Osteoblast (primary cell): ENCODE measurements around the gene LRRC34. TPM values are rescaled to one million over a fixed set of nuclear protein-coding genes. Genes with fewer than 3 reads are reported as not detected.

Source experiments
- DNase-seq: peaks from one replicate; pipeline ENCODE4 v3.0.0; 2011; ENCODE audit warnings: low spot score, mixed read lengths; ENCODE audit not compliant: insufficient read length; ENCODE audit errors: missing footprints
- H2AFZ ChIP-seq: 2 replicates; pipeline ENCODE4 v1.6.0; 2011; ENCODE audit warnings: mild to moderate bottlenecking, low read length
- H3K27ac ChIP-seq: 2 replicates; pipeline ENCODE4 v1.5.1; 2011; ENCODE audit warnings: mild to moderate bottlenecking, low read depth, low read length, moderate library complexity
- H3K27me3 ChIP-seq: 2 replicates; pipeline ENCODE4 v1.6.0; 2012; ENCODE audit warnings: mild to moderate bottlenecking, control low read depth, inconsistent platforms, low read length, moderate library complexity; ENCODE audit not compliant: insufficient read depth
- H3K36me3 ChIP-seq: 2 replicates; pipeline ENCODE4 v1.5.1; 2011; ENCODE audit warnings: mild to moderate bottlenecking, low read length, control low read depth, moderate library complexity; ENCODE audit not compliant: insufficient read depth
- H3K4me1 ChIP-seq: 2 replicates; pipeline ENCODE4 v1.5.1; 2011; ENCODE audit warnings: mild to moderate bottlenecking, low read length, control low read depth, moderate library complexity; ENCODE audit not compliant: insufficient read depth
- H3K4me2 ChIP-seq: 2 replicates; pipeline ENCODE4 v1.6.0; 2011; ENCODE audit warnings: mild to moderate bottlenecking, low read length; ENCODE audit not compliant: insufficient read depth
- H3K4me3 ChIP-seq: fragments of 200-600 bp; sonication (generic); 3 replicates; pipeline ENCODE4 v1.5.1; 2012; ENCODE audit warnings: mild to moderate bottlenecking, low read length, inconsistent platforms; ENCODE audit not compliant: insufficient read depth
- H3K79me2 ChIP-seq: 2 replicates; pipeline ENCODE4 v1.6.0; 2012; ENCODE audit warnings: mild to moderate bottlenecking, low read length, control low read depth, inconsistent platforms; ENCODE audit not compliant: insufficient read depth
- H3K9me3 ChIP-seq: 2 replicates; pipeline ENCODE4 v1.5.1; 2011; ENCODE audit warnings: low read depth, low read length, control low read depth
- H4K20me1 ChIP-seq: 2 replicates; pipeline ENCODE4 v1.6.0; 2012; ENCODE audit warnings: mild to moderate bottlenecking, low read length, control low read depth; ENCODE audit not compliant: insufficient read depth
- total RNA-seq: library from RNA; depleted of rRNA; stranded (reverse); fragments of >200 nt; gene quantifications from 2 replicates; pipeline ENCODE4 v1.2.3, GENCODE V29; 2012
- TF ChIP-seq, protein P1 (sequence below): IDR thresholded peaks from 2 replicates; pipeline ENCODE4 v1.5.1; 2011; ENCODE audit warnings: mild to moderate bottlenecking, low read depth, low read length, moderate library complexity; ENCODE audit errors: extremely low read depth

The LRRC34 gene
- total RNA-seq, 1 donor = 2.2 TPM

GRCh38 chr3:169790687-169791429 lies 21.8 kb downstream of the LRRC34 start:
- TF ChIP-seq, protein P1, sequence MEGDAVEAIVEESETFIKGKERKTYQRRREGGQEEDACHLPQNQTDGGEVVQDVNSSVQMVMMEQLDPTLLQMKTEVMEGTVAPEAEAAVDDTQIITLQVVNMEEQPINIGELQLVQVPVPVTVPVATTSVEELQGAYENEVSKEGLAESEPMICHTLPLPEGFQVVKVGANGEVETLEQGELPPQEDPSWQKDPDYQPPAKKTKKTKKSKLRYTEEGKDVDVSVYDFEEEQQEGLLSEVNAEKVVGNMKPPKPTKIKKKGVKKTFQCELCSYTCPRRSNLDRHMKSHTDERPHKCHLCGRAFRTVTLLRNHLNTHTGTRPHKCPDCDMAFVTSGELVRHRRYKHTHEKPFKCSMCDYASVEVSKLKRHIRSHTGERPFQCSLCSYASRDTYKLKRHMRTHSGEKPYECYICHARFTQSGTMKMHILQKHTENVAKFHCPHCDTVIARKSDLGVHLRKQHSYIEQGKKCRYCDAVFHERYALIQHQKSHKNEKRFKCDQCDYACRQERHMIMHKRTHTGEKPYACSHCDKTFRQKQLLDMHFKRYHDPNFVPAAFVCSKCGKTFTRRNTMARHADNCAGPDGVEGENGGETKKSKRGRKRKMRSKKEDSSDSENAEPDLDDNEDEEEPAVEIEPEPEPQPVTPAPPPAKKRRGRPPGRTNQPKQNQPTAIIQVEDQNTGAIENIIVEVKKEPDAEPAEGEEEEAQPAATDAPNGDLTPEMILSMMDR = no peak
- H3K4me2 ChIP-seq = no peak overlapping the region
- no peak overlapping the region for H3K27ac ChIP-seq
- H3K79me2 ChIP-seq = no peaks in the 10 kb centered on the region
- H3K9me3 ChIP-seq = no peaks in the 10 kb centered on the region
- no peaks in the 10 kb centered on the region for H3K27me3 ChIP-seq
- no peak overlapping the region for H2AFZ ChIP-seq
- H4K20me1 ChIP-seq = no peaks in the 10 kb centered on the region
- peaks cover 4% of the 10 kb centered on the region for H3K4me1 ChIP-seq
- no peak overlapping the region for H3K4me3 ChIP-seq
- peaks cover 24% of the 10 kb centered on the region for H3K36me3 ChIP-seq
- DNase-seq = no peak

- H3K27me3 ChIP-seq = no peaks in the 10 kb centered on the region
- no peak overlapping the region for H3K4me2 ChIP-seq
- TF ChIP-seq, protein P1 = no peak
- no peak overlapping the region for H3K4me3 ChIP-seq
- H4K20me1 ChIP-seq = no peaks in the 10 kb centered on the region
- H3K4me1 ChIP-seq = peaks cover 4% of the 10 kb centered on the region
- H2AFZ ChIP-seq = no peak overlapping the region
- no peak for DNase-seq
- H3K79me2 ChIP-seq = no peaks in the 10 kb centered on the region
- no peaks in the 10 kb centered on the region for H3K9me3 ChIP-seq
- H3K27ac ChIP-seq = no peak overlapping the region
- H3K36me3 ChIP-seq = peaks cover 30% of the 10 kb centered on the region
Measured at GRCh38 chr3:169790219-169790618, 22.5 kb downstream of the LRRC34 start.

- Histone ChIP-seq H3K9me3 (no peaks in the 10 kb centered on the region), H3K4me3 (no peak overlapping the region), H3K36me3 (peaks cover 53% of the 10 kb centered on the region), H4K20me1 (no peaks in the 10 kb centered on the region), H2AFZ (no peak overlapping the region), H3K27me3 (no peaks in the 10 kb centered on the region), H3K4me1 (peaks cover 4% of the 10 kb centered on the region), H3K79me2 (no peaks in the 10 kb centered on the region), H3K27ac (no peak overlapping the region), H3K4me2 (no peak overlapping the region)
- no peak for DNase-seq
- TF ChIP-seq, protein P1 = no peak
Measured at GRCh38 chr3:169787791-169788190, 24.9 kb downstream of the LRRC34 start.

- no peak overlapping the region for H2AFZ ChIP-seq
- TF ChIP-seq, protein P1 = no peak
- peaks cover 60% of the 10 kb centered on the region for H3K36me3 ChIP-seq
- no peak for DNase-seq
- H3K4me2 ChIP-seq = no peak overlapping the region
- peaks cover 2% of the 10 kb centered on the region for H3K79me2 ChIP-seq
- no peaks in the 10 kb centered on the region for H4K20me1 ChIP-seq
- no peak overlapping the region for H3K27ac ChIP-seq
- H3K27me3 ChIP-seq = no peaks in the 10 kb centered on the region
- H3K4me3 ChIP-seq = no peak overlapping the region
- H3K9me3 ChIP-seq = no peaks in the 10 kb centered on the region
- H3K4me1 ChIP-seq = peaks cover 4% of the 10 kb centered on the region
Measured at GRCh38 chr3:169787120-169787519, 25.6 kb downstream of the LRRC34 start.
